Choroid plexus epithelial cell (primary cell): ENCODE results near the gene PTPRN.

ENCODE experiments used
- DNase-seq: peaks from one replicate; pipeline ENCODE4 v3.0.0-alpha.2; 2010; ENCODE audit warnings: low read depth
- H3K4me3 ChIP-seq: 2 replicates; pipeline ENCODE4 v1.5.1; 2011; ENCODE audit warnings: low read depth, mild to moderate bottlenecking, control low read depth, low read length, moderate library complexity
- TF ChIP-seq, protein P1 (sequence below): conservative IDR thresholded peaks from 2 replicates; pipeline ENCODE4 v1.5.1; 2011; ENCODE audit warnings: low read depth, mild to moderate bottlenecking, control low read depth, inconsistent platforms, low read length, moderate library complexity

Gene PTPRN

DNA sequence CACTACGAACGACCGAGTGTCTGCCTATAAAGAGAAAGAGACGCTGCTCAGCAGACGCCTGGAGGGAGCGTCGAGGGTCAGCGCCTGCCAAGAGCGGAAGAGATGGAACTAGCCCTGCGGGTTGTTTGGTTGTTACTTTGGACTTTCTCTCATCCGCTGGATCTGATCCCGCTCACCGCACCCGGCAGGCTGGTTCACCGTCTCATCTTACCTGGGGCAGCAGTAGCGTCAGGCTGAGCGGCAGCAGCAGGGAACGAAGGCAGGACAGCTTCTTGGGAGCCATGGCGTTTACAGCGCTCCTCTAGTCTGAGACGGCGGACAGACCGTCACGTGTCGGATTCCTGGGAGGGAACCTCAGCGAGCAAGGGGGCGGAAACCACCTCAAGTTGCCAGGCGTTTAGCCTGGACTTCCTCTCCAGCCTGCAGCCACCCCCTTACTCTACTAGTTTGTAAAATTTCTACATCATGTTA, 65.9 kb downstream of the PTPRN start:
- DNase-seq = peak; percentile 50
- TF ChIP-seq, protein P1, sequence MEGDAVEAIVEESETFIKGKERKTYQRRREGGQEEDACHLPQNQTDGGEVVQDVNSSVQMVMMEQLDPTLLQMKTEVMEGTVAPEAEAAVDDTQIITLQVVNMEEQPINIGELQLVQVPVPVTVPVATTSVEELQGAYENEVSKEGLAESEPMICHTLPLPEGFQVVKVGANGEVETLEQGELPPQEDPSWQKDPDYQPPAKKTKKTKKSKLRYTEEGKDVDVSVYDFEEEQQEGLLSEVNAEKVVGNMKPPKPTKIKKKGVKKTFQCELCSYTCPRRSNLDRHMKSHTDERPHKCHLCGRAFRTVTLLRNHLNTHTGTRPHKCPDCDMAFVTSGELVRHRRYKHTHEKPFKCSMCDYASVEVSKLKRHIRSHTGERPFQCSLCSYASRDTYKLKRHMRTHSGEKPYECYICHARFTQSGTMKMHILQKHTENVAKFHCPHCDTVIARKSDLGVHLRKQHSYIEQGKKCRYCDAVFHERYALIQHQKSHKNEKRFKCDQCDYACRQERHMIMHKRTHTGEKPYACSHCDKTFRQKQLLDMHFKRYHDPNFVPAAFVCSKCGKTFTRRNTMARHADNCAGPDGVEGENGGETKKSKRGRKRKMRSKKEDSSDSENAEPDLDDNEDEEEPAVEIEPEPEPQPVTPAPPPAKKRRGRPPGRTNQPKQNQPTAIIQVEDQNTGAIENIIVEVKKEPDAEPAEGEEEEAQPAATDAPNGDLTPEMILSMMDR = no peak
- peak overlapping the region; percentile 51 for H3K4me3 ChIP-seq
